ENCODE measurements around the gene LRRC26.

Gene LRRC26

GRCh38 chr9:137198902-137199283, 29.0 kb upstream of the LRRC26 start:
- no peak for DNase-seq

GRCh38 chr9:137198051-137198901, 28.4 kb upstream of the LRRC26 start:
- no peak for DNase-seq

GRCh38 chr9:137195525-137196220, 25.8 kb upstream of the LRRC26 start:
- no peak for DNase-seq

- DNase-seq, result no peak
Observed at GRCh38 chr9:137194909-137195308, 25.1 kb upstream of the LRRC26 start.

GRCh38 chr9:137194388-137194787, 24.5 kb upstream of the LRRC26 start:
- DNase-seq, result no peak

GRCh38 chr9:137193771-137194170, 23.9 kb upstream of the LRRC26 start:
- no peak for DNase-seq

- no peak for DNase-seq
Observed at GRCh38 chr9:137192859-137193258, 23.0 kb upstream of the LRRC26 start.

GRCh38 chr9:137192448-137192780, 22.6 kb upstream of the LRRC26 start:
- no peak for DNase-seq

- no peak for DNase-seq
Observed at GRCh38 chr9:137191691-137192447, 22.0 kb upstream of the LRRC26 start.

GRCh38 chr9:137191245-137191644, 21.4 kb upstream of the LRRC26 start:
- no peak for DNase-seq

- no peak for DNase-seq
Observed at GRCh38 chr9:137190315-137190856, 20.5 kb upstream of the LRRC26 start.

- no peak for DNase-seq
Observed at GRCh38 chr9:137189297-137190295, 19.7 kb upstream of the LRRC26 start.

GRCh38 chr9:137188490-137189296, 18.8 kb upstream of the LRRC26 start, which contains the start of the genes ANAPC2 and SSNA1:
Gene ANAPC2 (minus strand): TSS chr9:137188560. CDS start chr9:137188532, 28 bp downstream.
Gene SSNA1 (plus strand): TSS chr9:137188676. CDS start chr9:137188727, 51 bp downstream.
- peak; percentile 84 to 98 for DNase-seq

GRCh38 chr9:137188086-137188489, 18.2 kb upstream of the LRRC26 start:
- no peak for DNase-seq

GRCh38 chr9:137187386-137187785, 17.5 kb upstream of the LRRC26 start:
- DNase-seq, result no peak

GRCh38 chr9:137186385-137186784, 16.5 kb upstream of the LRRC26 start:
- DNase-seq, result no peak

GRCh38 chr9:137185921-137186320, 16.1 kb upstream of the LRRC26 start:
- DNase-seq, result no peak

GRCh38 chr9:137184881-137185660, 15.2 kb upstream of the LRRC26 start:
- no peak for DNase-seq

- DNase-seq, result no peak
Observed at GRCh38 chr9:137183980-137184595, 14.2 kb upstream of the LRRC26 start.

GRCh38 chr9:137182836-137183235, 13.0 kb upstream of the LRRC26 start:
- no peak for DNase-seq

All from inflammatory macrophage treated with lipopolysaccharide for 1 hour (primary cell).